GM23338 (cell line): ENCODE data around the gene ALMS1. TPM values are rescaled to one million over a fixed set of nuclear protein-coding genes. Genes with fewer than 3 reads are reported as not detected.

ENCODE experiments used
- ATAC-seq: fragments of 200-7000 bp; cut with Tn5 transposase; 3 replicates; pipeline ENCODE4 v1.9.1; 2020
- DNase-seq: peaks from one replicate; pipeline ENCODE4 v3.0.0-alpha.2; 2015; ENCODE audit warnings: low spot score
- H2AFZ ChIP-seq: fragments of 200-600 bp; sonication (generic); 2 replicates; pipeline ENCODE4 v1.8.0; 2016; ENCODE audit warnings: antibody characterized with exemption, mild to moderate bottlenecking, moderate library complexity
- H3F3A ChIP-seq: fragments of 200-600 bp; sonication (generic); replicated peaks from 2 replicates; pipeline ENCODE4 v1.8.0; 2017; ENCODE audit warnings: antibody characterized with exemption, mixed run types, low read depth
- H3K27ac ChIP-seq: fragments of 200-600 bp; sonication (generic); 2 replicates; pipeline ENCODE4 v1.6.1; 2016; ENCODE audit warnings: low read depth
- H3K27me3 ChIP-seq: fragments of 200-600 bp; sonication (generic); 2 replicates; pipeline ENCODE4 v1.8.0; 2016; ENCODE audit warnings: mild to moderate bottlenecking, mixed run types, moderate library complexity; ENCODE audit not compliant: insufficient read depth
- H3K36me3 ChIP-seq: fragments of 200-600 bp; sonication (generic); 2 replicates; pipeline ENCODE4 v1.8.0; 2016; ENCODE audit warnings: mild to moderate bottlenecking; ENCODE audit not compliant: insufficient read depth
- H3K4me1 ChIP-seq: fragments of 200-600 bp; sonication (generic); 2 replicates; pipeline ENCODE4 v1.8.0; 2016; ENCODE audit warnings: mild to moderate bottlenecking, moderate library complexity; ENCODE audit not compliant: insufficient read depth
- H3K4me2 ChIP-seq: fragments of 200-600 bp; sonication (generic); 2 replicates; pipeline ENCODE4 v1.7.1; 2017; ENCODE audit warnings: mixed run types
- H3K4me3 ChIP-seq: fragments of 200-600 bp; sonication (generic); 2 replicates; pipeline ENCODE4 v1.6.1; 2016; ENCODE audit warnings: mixed run types
- H3K79me2 ChIP-seq: fragments of 200-600 bp; sonication (generic); replicated peaks from 2 replicates; pipeline ENCODE4 v1.8.0; 2017; ENCODE audit warnings: mild to moderate bottlenecking; ENCODE audit not compliant: insufficient read depth
- H3K9me2 ChIP-seq: fragments of 200-600 bp; sonication (generic); 2 replicates; pipeline ENCODE4 v1.8.0; 2017; ENCODE audit not compliant: insufficient read depth
- H4K20me1 ChIP-seq: fragments of 200-600 bp; sonication (generic); replicated peaks from 2 replicates; pipeline ENCODE4 v1.8.0; 2017; ENCODE audit warnings: mild to moderate bottlenecking; ENCODE audit not compliant: insufficient read depth
- H3K27ac Mint-ChIP-seq: 2 replicates; pipeline ENCODE4 v1.8.0; 2020; ENCODE audit warnings: inconsistent platforms, mild to moderate bottlenecking, moderate library complexity, mixed read lengths
- H3K27me3 Mint-ChIP-seq: 3 replicates; pipeline ENCODE4 v1.8.0; 2022; ENCODE audit warnings: low read depth, mild to moderate bottlenecking, moderate library complexity, mixed read lengths, inconsistent platforms; ENCODE audit not compliant: insufficient read depth, poor library complexity
- H3K36me3 Mint-ChIP-seq: 3 replicates; pipeline ENCODE4 v1.8.0; 2021; ENCODE audit warnings: low read depth, mild to moderate bottlenecking, inconsistent platforms, moderate library complexity, mixed read lengths
- H3K4me1 Mint-ChIP-seq: 3 replicates; pipeline ENCODE4 v1.8.0; 2020; ENCODE audit warnings: mild to moderate bottlenecking, inconsistent platforms, mixed read lengths
- H3K4me3 Mint-ChIP-seq: 3 replicates; pipeline ENCODE4 v1.8.0; 2021; ENCODE audit warnings: moderate library complexity, mild to moderate bottlenecking, inconsistent platforms, mixed read lengths
- H3K9me3 Mint-ChIP-seq: 3 replicates; pipeline ENCODE4 v1.8.0; 2020; ENCODE audit warnings: moderate library complexity, mild to moderate bottlenecking, inconsistent platforms, mixed read lengths
- CREB1 ChIP-seq: fragments of 250-450 bp; sonication (Bioruptor Pico); IDR thresholded peaks from 2 replicates; pipeline ENCODE4 v1.5.0; 2020; ENCODE audit warnings: low read depth, mild to moderate bottlenecking, moderate library complexity
- CTCF ChIP-seq, 2 experiments: fragments of 200-600 bp in 1 of 2; sonication (generic) in 1 of 2; conservative IDR thresholded peaks; 2 replicates each; pipeline versions ENCODE4 v1.5.1 to v1.6.1; 2016 to 2017; ENCODE audit warnings: antibody characterized with exemption in 2 of 2, low read depth in 2 of 2, mild to moderate bottlenecking in 2 of 2, moderate library complexity in 1 of 2
- EZH2phosphoT487 ChIP-seq: fragments of 200-600 bp; sonication (generic); IDR thresholded peaks from one replicate; pipeline ENCODE4 v1.8.1; 2018; ENCODE audit warnings: antibody characterized with exemption; ENCODE audit not compliant: unreplicated experiment
- JUNB ChIP-seq: IDR thresholded peaks from one replicate; pipeline ENCODE4 v1.6.1; 2016; ENCODE audit warnings: antibody characterized with exemption; ENCODE audit not compliant: unreplicated experiment
- NANOG ChIP-seq: IDR thresholded peaks from 2 replicates; pipeline ENCODE4 v1.6.1; 2016; ENCODE audit warnings: antibody characterized with exemption, borderline replicate concordance
- POLR2AphosphoS5 ChIP-seq: IDR thresholded peaks from 2 replicates; pipeline ENCODE4 v1.6.1; 2016; ENCODE audit warnings: antibody characterized with exemption, low read depth
- REST ChIP-seq: IDR thresholded peaks from one replicate; pipeline ENCODE4 v1.6.1; 2018; ENCODE audit warnings: antibody characterized with exemption; ENCODE audit not compliant: unreplicated experiment
- ZNF114 ChIP-seq: fragments of 250-450 bp; sonication (Bioruptor Pico); IDR thresholded peaks from 2 replicates; pipeline ENCODE4 v1.5.0; 2020; ENCODE audit warnings: mild to moderate bottlenecking, moderate library complexity
- ZNF331 ChIP-seq: fragments of 250-450 bp; sonication (Bioruptor Pico); IDR thresholded peaks from 2 replicates; pipeline ENCODE4 v1.5.0; 2020; ENCODE audit warnings: low read depth, mild to moderate bottlenecking, moderate library complexity
- ZNF462 ChIP-seq: fragments of 250-450 bp; sonication (Bioruptor Pico); IDR thresholded peaks from 2 replicates; pipeline ENCODE4 v1.5.0; 2020; ENCODE audit warnings: mild to moderate bottlenecking, moderate library complexity
- polyA plus RNA-seq: library from polyadenylated mRNA; unstranded; fragments of >200 nt; fragmentation: Nextera tagmentation; extraction: Ambion mirVana; gene quantifications from 2 replicates; pipeline ENCODE4 v1.2.1, GENCODE V29; 2016
- total RNA-seq: library from RNA; depleted of rRNA; stranded (reverse); fragments of >200 nt; shearing (Covaris generic); gene quantifications from 2 replicates; pipeline ENCODE4 v1.2.3, GENCODE V29; 2014

Gene ALMS1
- total and polyA plus RNA-seq, 2 experiments from 2014 or later = 38.8 to 65.7 TPM

GRCh38 chr2:73370348-73370747 lies 15.3 kb upstream of the ALMS1 start (continued):
- TF ChIP-seq CTCF (conservative IDR thresholded peaks at IDR 0.05; ENCODE audit: low read depth in 2 of 2) = no peak

- Histone ChIP-seq H3K36me3 (no peaks in the 10 kb centered on the region), H3K79me2 (no peaks in the 10 kb centered on the region), H3K4me2 (no peak overlapping the region), H4K20me1 (no peaks in the 10 kb centered on the region), H3F3A (no peaks in the 10 kb centered on the region), H3K4me3 (no peak overlapping the region), H2AFZ (no peak overlapping the region), H3K27ac (no peak overlapping the region), H3K27me3 (no peaks in the 10 kb centered on the region), H3K9me2 (peaks cover 4% of the 10 kb centered on the region; the same call in 1 of the 2 replicates), H3K4me1 (no peaks in the 10 kb centered on the region)
- Mint-ChIP-seq H3K27ac (no peak overlapping the region), H3K36me3 (no peaks in the 10 kb centered on the region), H3K4me3 (no peak overlapping the region), H3K9me3 (no peaks in the 10 kb centered on the region), H3K4me1 (peaks cover 5% of the 10 kb centered on the region; the same call in 2 of the 3 replicates), H3K27me3 (peaks cover 3% of the 10 kb centered on the region)
- no peak for ATAC-seq
- no peak for DNase-seq
- TF ChIP-seq CREB1 (CRISPR knock-in tag) (no peak), JUNB (no peak), ZNF462 (CRISPR knock-in tag) (no peak), ZNF331 (no peak), CTCF (conservative IDR thresholded peaks at IDR 0.05; ENCODE audit: low read depth in 2 of 2) (no peak), EZH2phosphoT487 (no peak), REST (no peak), ZNF114 (CRISPR knock-in tag) (no peak), POLR2AphosphoS5 (no peak), NANOG (no peak)
These were observed 12.3 kb upstream of the ALMS1 start for GRCh38 chr2:73373344-73373743.
